K562 (cell line): ENCODE results near the gene DCPS. TPM values are rescaled to one million over a fixed set of nuclear protein-coding genes. Genes with fewer than 3 reads are reported as not detected.

Source experiments
- ARID2 ChIP-seq: fragments of 450-650 bp; IDR thresholded peaks from 2 replicates; pipeline ENCODE4 v1.6.1; 2017; ENCODE audit warnings: antibody characterized with exemption, mild to moderate bottlenecking
- ASH1L ChIP-seq: fragments of 450-650 bp; IDR thresholded peaks from 2 replicates; pipeline ENCODE4 v1.6.1; 2018; ENCODE audit warnings: borderline replicate concordance, mild to moderate bottlenecking, low read depth; ENCODE audit not compliant: partially characterized antibody
- CBFA2T2 ChIP-seq: fragments of 450-650 bp; conservative IDR thresholded peaks from 2 replicates; pipeline ENCODE4 v1.6.1; 2017; ENCODE audit warnings: mild to moderate bottlenecking
- LARP7 ChIP-seq: fragments of 450-650 bp; IDR thresholded peaks from 2 replicates; pipeline ENCODE4 v1.6.1; 2016
- MAFK ChIP-seq: IDR thresholded peaks from 2 replicates; pipeline ENCODE4 v1.6.1; 2011; ENCODE audit warnings: low read length, improper control_type of control experiment
- MCM5 ChIP-seq: fragments of 450-650 bp; IDR thresholded peaks from 2 replicates; pipeline ENCODE4 v1.6.1; 2016; ENCODE audit warnings: low read depth
- MLX ChIP-seq, 2 experiments: fragments of 450-650 bp in 1 of 2; sonication (generic) in 1 of 2; formaldehyde crosslinking; conservative IDR thresholded peaks; 2 replicates each; pipeline versions ENCODE4 v1.4.0 to v1.8.1; 2020 to 2022; ENCODE audit warnings: mild to moderate bottlenecking in 1 of 2, missing genetic modification reagents in 1 of 2
- PKNOX1 ChIP-seq: fragments of 450-650 bp; IDR thresholded peaks from 2 replicates; pipeline ENCODE4 v1.6.1; 2016
- SETDB1 ChIP-seq: IDR thresholded peaks from one replicate; pipeline ENCODE4 v1.6.1; 2012; ENCODE audit warnings: low read length, control low read depth, inconsistent platforms
- TAF9B ChIP-seq: fragments of 450-650 bp; IDR thresholded peaks from 2 replicates; pipeline ENCODE4 v1.6.1; 2018; ENCODE audit warnings: mild to moderate bottlenecking; ENCODE audit not compliant: partially characterized antibody
- XRCC3 ChIP-seq: fragments of 450-650 bp; IDR thresholded peaks from 2 replicates; pipeline ENCODE4 v1.6.1; 2017; ENCODE audit warnings: mild to moderate bottlenecking, moderate library complexity
- ZBTB2 ChIP-seq: fragments of 450-650 bp; IDR thresholded peaks from 2 replicates; pipeline ENCODE4 v1.6.1; 2016; ENCODE audit warnings: antibody characterized with exemption
- ZC3H8 ChIP-seq: fragments of 450-650 bp; IDR thresholded peaks from 2 replicates; pipeline ENCODE4 v1.6.1; 2017
- ZNF184 ChIP-seq: sonication (generic); formaldehyde crosslinking; IDR thresholded peaks from 2 replicates; pipeline ENCODE4 v1.5.0; 2020; ENCODE audit warnings: missing genetic modification reagents
- ZNF318 ChIP-seq, 2 experiments: fragments of 450-650 bp; IDR thresholded peaks; 2 replicates each; pipeline ENCODE4 v1.6.1; 2016; ENCODE audit warnings: mild to moderate bottlenecking in 2 of 2, borderline replicate concordance in 1 of 2, low read depth in 1 of 2, moderate library complexity in 1 of 2
- ZNF41 ChIP-seq: fragments of 250-450 bp; sonication (Bioruptor Pico); conservative IDR thresholded peaks from 2 replicates; pipeline ENCODE4 v1.4.0; 2020; ENCODE audit warnings: mild to moderate bottlenecking
- ZNF766 ChIP-seq: fragments of 200-800 bp; sonication (Bioruptor generic); conservative IDR thresholded peaks from 2 replicates; pipeline ENCODE4 v1.6.1; 2016; ENCODE audit warnings: missing genetic modification characterization, missing compliant biosample characterization
- polyA plus RNA-seq, 8 experiments: library from polyadenylated mRNA; depleted of rRNA in 4 of 8; stranded (reverse) in 5 of 8; unstranded in 3 of 8; fragments of >200 nt; fragmentation: Nextera tagmentation in 2 of 8; fragmentation: Illumina TruSeq in 1 of 8; extraction: Ambion mirVana in 2 of 8; extraction: Trizol in 1 of 8; gene quantifications; 2 replicates each; pipeline versions ENCODE4 v1.2.1 to v1.2.3, GENCODE V29; 2011 to 2014; ENCODE audit warnings: inconsistent platforms in 1 of 8, missing spikeins in 1 of 8
- total RNA-seq, 7 experiments: library from RNA; depleted of rRNA in 6 of 7; stranded (reverse); fragments of >200 nt in 6 of 7; fragmentation: Illumina TruSeq in 2 of 7; extraction: Trizol in 2 of 7; gene quantifications; 2 replicates each; pipeline versions ENCODE4 v1.2.1 to v1.2.3, GENCODE V29; 2011 to 2021; ENCODE audit warnings: low replicate concordance in 1 of 7

The DCPS gene
- total and polyA plus RNA-seq, 9 of the 15 experiments (the other 6 are each of a cell fraction or from before 2014, with no cell fraction given) = 8.7 to 38.1 (median 17.9) TPM

GRCh38 chr11:126355324-126355925 is 51.6 kb downstream of the DCPS start, which contains the start of gene ST3GAL4 (continued):
- TF ChIP-seq ZBTB2 = no peak
- TF ChIP-seq MCM5 = no peak
- no peak for TF ChIP-seq LARP7
- no peak for TF ChIP-seq MAFK
- no peak for TF ChIP-seq ARID2
- no peak for TF ChIP-seq XRCC3
- TF ChIP-seq ZNF41 (CRISPR knock-in tag) = no peak
- TF ChIP-seq PKNOX1 = no peak
- TF ChIP-seq TAF9B = no peak
- no peak for TF ChIP-seq ZC3H8
- TF ChIP-seq SETDB1 = no peak
- TF ChIP-seq ZNF766 = no peak
- TF ChIP-seq MLX (CRISPR knock-in tag; conservative IDR thresholded peaks at IDR 0.05) = no peak
- TF ChIP-seq ASH1L = no peak
- no peak for TF ChIP-seq ZNF318 (IDR thresholded peaks at IDR 0.05; ENCODE audit: borderline replicate concordance in 1 of 2, low read depth in 1 of 2)
- no peak for TF ChIP-seq ZNF184 (CRISPR knock-in tag)
- TF ChIP-seq CBFA2T2 = no peak
